C4-2B (cell line): ENCODE results near the gene ALDH7A1.

Source experiments
- H3K27ac ChIP-seq: fragments of 450-650 bp; 2 replicates; pipeline ENCODE4 v1.5.1; 2017
- ZFX ChIP-seq: fragments of 450-650 bp; IDR thresholded peaks from 2 replicates; pipeline ENCODE4 v1.6.1; 2017
- TF ChIP-seq, protein P1 (sequence below): fragments of 450-650 bp; conservative IDR thresholded peaks from 2 replicates; pipeline ENCODE4 v1.5.1; 2017; ENCODE audit warnings: mild to moderate bottlenecking

Gene ALDH7A1

GRCh38 chr5:126594748-126595485 is at the start of gene ALDH7A1:
ALDH7A1 (minus strand) TSS chr5:126595219; CDS start chr5:126595198, 21 bp downstream.
- no peak for TF ChIP-seq ZFX
- TF ChIP-seq, protein P1, sequence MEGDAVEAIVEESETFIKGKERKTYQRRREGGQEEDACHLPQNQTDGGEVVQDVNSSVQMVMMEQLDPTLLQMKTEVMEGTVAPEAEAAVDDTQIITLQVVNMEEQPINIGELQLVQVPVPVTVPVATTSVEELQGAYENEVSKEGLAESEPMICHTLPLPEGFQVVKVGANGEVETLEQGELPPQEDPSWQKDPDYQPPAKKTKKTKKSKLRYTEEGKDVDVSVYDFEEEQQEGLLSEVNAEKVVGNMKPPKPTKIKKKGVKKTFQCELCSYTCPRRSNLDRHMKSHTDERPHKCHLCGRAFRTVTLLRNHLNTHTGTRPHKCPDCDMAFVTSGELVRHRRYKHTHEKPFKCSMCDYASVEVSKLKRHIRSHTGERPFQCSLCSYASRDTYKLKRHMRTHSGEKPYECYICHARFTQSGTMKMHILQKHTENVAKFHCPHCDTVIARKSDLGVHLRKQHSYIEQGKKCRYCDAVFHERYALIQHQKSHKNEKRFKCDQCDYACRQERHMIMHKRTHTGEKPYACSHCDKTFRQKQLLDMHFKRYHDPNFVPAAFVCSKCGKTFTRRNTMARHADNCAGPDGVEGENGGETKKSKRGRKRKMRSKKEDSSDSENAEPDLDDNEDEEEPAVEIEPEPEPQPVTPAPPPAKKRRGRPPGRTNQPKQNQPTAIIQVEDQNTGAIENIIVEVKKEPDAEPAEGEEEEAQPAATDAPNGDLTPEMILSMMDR = no peak; the same call in 1 of the 2 replicates
- no peak within 1 kb of the TSS for H3K27ac ChIP-seq

DNA sequence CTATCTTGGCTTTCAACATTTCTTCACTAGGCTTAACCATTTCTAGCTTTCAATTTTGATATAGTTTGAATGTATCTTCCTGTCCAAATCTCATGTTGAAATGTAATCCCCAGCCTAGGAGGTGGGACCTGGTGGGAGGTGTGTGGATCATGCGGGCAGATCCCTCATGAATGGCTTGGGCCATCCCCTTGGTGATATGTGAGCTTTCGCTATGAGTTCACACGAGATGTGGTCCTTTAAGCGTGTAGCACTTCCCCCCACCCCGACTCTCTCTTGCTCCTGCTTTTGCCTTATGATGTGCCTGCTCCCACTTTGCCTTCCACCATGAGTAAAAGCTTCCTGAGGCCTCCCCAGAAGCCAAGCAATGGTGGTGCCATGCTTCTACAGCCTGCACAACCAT is 46.4 kb upstream of the ALDH7A1 start:
- no peak overlapping the region for H3K27ac ChIP-seq
- TF ChIP-seq, protein P1 = no peak
- TF ChIP-seq ZFX = no peak

DNA sequence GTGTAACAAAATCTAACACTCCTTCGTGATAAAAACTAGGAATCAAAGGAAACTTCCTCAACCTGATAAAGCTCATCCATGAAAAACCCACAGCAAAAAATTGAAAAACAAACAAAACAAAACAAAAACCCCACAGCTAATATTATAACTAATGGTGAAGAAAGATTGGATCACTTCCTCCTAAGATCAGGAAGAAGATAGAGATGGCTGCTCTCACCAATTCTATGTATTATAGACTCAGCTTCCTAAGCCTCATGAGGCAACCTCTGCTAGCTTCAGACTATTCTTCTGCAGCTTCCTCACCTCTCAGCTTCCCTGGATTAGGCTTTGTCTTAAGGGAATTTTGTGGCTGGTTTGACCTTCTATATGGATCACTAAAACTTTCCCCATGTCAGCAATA is 45.8 kb upstream of the ALDH7A1 start:
- TF ChIP-seq, protein P1 = no peak
- TF ChIP-seq ZFX = no peak
- H3K27ac ChIP-seq = no peak overlapping the region

- no peak overlapping the region for H3K27ac ChIP-seq
- TF ChIP-seq ZFX = no peak
- TF ChIP-seq, protein P1 = no peak
Observed at GRCh38 chr5:126636956-126637355, 41.9 kb upstream of the ALDH7A1 start.

- H3K27ac ChIP-seq = no peak overlapping the region
- TF ChIP-seq ZFX = no peak
- TF ChIP-seq, protein P1 = no peak
Observed at GRCh38 chr5:126635585-126635984, 40.6 kb upstream of the ALDH7A1 start.

DNA sequence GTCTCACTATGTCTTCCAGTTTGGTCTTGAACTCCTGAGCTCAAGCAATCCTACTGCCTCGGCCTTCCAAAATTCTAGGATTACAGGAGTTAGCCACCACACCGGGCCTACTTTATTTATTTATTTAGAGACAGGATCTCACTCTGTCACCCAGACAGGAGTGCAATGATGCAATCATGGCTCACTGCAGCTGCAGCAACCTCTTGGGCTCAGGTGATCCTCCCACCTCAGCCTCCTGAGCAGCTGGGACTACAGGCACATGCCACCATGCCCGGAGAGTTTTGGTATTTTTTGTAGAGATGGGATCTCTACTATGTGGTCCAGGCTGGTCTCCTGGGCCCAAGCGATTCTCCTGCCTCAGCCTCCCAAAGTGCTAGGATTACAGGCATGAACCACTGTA is 38.5 kb upstream of the ALDH7A1 start:
- no peak overlapping the region for H3K27ac ChIP-seq
- TF ChIP-seq ZFX = no peak
- TF ChIP-seq, protein P1 = no peak

DNA sequence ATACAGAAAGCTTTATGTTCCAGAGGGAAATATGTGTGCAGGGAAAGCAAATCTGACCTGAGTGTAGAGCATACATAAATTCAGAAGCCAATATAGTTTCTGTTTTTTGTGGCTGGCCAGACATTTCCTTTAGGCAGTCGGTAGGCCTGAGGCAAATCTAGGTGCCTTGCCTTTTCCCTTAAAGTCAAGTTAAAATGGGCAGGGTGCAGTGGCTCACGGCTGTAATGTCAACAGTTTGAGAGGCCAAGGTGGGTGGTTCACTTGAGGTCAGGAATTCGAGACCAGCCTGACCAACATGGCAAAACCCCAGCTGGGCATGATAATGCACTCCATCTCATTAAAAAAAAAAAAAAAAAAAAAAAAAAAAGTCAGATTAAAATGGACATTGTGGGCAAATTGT is 36.9 kb upstream of the ALDH7A1 start:
- TF ChIP-seq, protein P1 = no peak
- no peak for TF ChIP-seq ZFX
- H3K27ac ChIP-seq = peak overlapping the region; percentile 17; the same call in 1 of the 2 replicates
